Measurements from ENCODE around the gene CDH11.

Gene CDH11

GRCh38 chr16:65057184-65057583 lies 64.7 kb downstream of the CDH11 start:
- Histone ChIP-seq H3K4me3 (ENCODE audit: severe bottlenecking) (no peak overlapping the region), H3K27me3 (ENCODE audit: insufficient read depth, poor library complexity, severe bottlenecking) (no peaks in the 10 kb centered on the region), H3K27ac (ENCODE audit: poor library complexity, severe bottlenecking) (no peak overlapping the region), H3K36me3 (ENCODE audit: low read depth) (peaks cover 17% of the 10 kb centered on the region), H3K4me1 (ENCODE audit: insufficient read depth, poor library complexity, severe bottlenecking) (no peaks in the 10 kb centered on the region), H3K9me3 (ENCODE audit: severe bottlenecking) (no peaks in the 10 kb centered on the region)
- no peak for ATAC-seq (ENCODE audit: low read depth)
- DNase-seq (ENCODE audit: low spot score), result no peak
- TF ChIP-seq CTCF (IDR thresholded peaks at IDR 0.05; ENCODE audit: poor library complexity, severe bottlenecking), result no peak

- DNase-seq (ENCODE audit: low spot score), result no peak
- no peak for ATAC-seq (ENCODE audit: low read depth)
- Histone ChIP-seq H3K4me1 (ENCODE audit: insufficient read depth, poor library complexity, severe bottlenecking) (no peaks in the 10 kb centered on the region), H3K9me3 (ENCODE audit: severe bottlenecking) (no peaks in the 10 kb centered on the region), H3K4me3 (ENCODE audit: severe bottlenecking) (no peak overlapping the region), H3K36me3 (ENCODE audit: low read depth) (peaks cover 24% of the 10 kb centered on the region), H3K27ac (ENCODE audit: poor library complexity, severe bottlenecking) (no peak overlapping the region), H3K27me3 (ENCODE audit: insufficient read depth, poor library complexity, severe bottlenecking) (no peaks in the 10 kb centered on the region)
- TF ChIP-seq CTCF (IDR thresholded peaks at IDR 0.05; ENCODE audit: poor library complexity, severe bottlenecking), result no peak
Measured at GRCh38 chr16:65054457-65054856, 67.4 kb downstream of the CDH11 start.

GRCh38 chr16:65049679-65050078 lies 72.2 kb downstream of the CDH11 start:
- peaks cover 30% of the 10 kb centered on the region for H3K36me3 ChIP-seq (ENCODE audit: low read depth)
- H3K4me1 ChIP-seq (ENCODE audit: insufficient read depth, poor library complexity, severe bottlenecking), result no peaks in the 10 kb centered on the region
- TF ChIP-seq CTCF (IDR thresholded peaks at IDR 0.05; ENCODE audit: poor library complexity, severe bottlenecking), result no peak
- H3K9me3 ChIP-seq (ENCODE audit: severe bottlenecking), result no peaks in the 10 kb centered on the region
- no peak overlapping the region for H3K4me3 ChIP-seq (ENCODE audit: severe bottlenecking)
- H3K27ac ChIP-seq (ENCODE audit: poor library complexity, severe bottlenecking), result no peak overlapping the region
- no peak for ATAC-seq (ENCODE audit: low read depth)
- DNase-seq (ENCODE audit: low spot score), result no peak
- H3K27me3 ChIP-seq (ENCODE audit: insufficient read depth, poor library complexity, severe bottlenecking), result no peaks in the 10 kb centered on the region

GRCh38 chr16:65045961-65046360 lies 75.9 kb downstream of the CDH11 start:
- Histone ChIP-seq H3K36me3 (ENCODE audit: low read depth) (peaks cover 15% of the 10 kb centered on the region), H3K9me3 (ENCODE audit: severe bottlenecking) (no peaks in the 10 kb centered on the region), H3K4me1 (ENCODE audit: insufficient read depth, poor library complexity, severe bottlenecking) (no peaks in the 10 kb centered on the region), H3K27ac (ENCODE audit: poor library complexity, severe bottlenecking) (no peak overlapping the region), H3K4me3 (ENCODE audit: severe bottlenecking) (no peak overlapping the region), H3K27me3 (ENCODE audit: insufficient read depth, poor library complexity, severe bottlenecking) (no peaks in the 10 kb centered on the region)
- no peak for ATAC-seq (ENCODE audit: low read depth)
- DNase-seq (ENCODE audit: low spot score), result no peak
- TF ChIP-seq CTCF (IDR thresholded peaks at IDR 0.05; ENCODE audit: poor library complexity, severe bottlenecking), result no peak

GRCh38 chr16:65044873-65045272 lies 77.0 kb downstream of the CDH11 start:
- TF ChIP-seq CTCF (IDR thresholded peaks at IDR 0.05; ENCODE audit: poor library complexity, severe bottlenecking), result no peak
- DNase-seq (ENCODE audit: low spot score) (no peak), ATAC-seq (ENCODE audit: low read depth) (no peak)
- Histone ChIP-seq H3K9me3 (ENCODE audit: severe bottlenecking) (no peaks in the 10 kb centered on the region), H3K36me3 (ENCODE audit: low read depth) (peaks cover 15% of the 10 kb centered on the region), H3K27me3 (ENCODE audit: insufficient read depth, poor library complexity, severe bottlenecking) (no peaks in the 10 kb centered on the region), H3K4me1 (ENCODE audit: insufficient read depth, poor library complexity, severe bottlenecking) (no peaks in the 10 kb centered on the region), H3K27ac (ENCODE audit: poor library complexity, severe bottlenecking) (no peak overlapping the region), H3K4me3 (ENCODE audit: severe bottlenecking) (no peak overlapping the region)
